HG03066 (cell line): ENCODE results near the gene FRY.

ENCODE experiments used
- ATAC-seq: cut with Tn5 transposase; IDR thresholded peaks from one replicate; pipeline ENCODE4 v1.9.1; 2021; ENCODE audit warnings: low read depth; ENCODE audit not compliant: unreplicated experiment

The FRY gene

GRCh38 chr13:32323912-32324311 is 292.3 kb downstream of the FRY start:
- no peak for ATAC-seq

GRCh38 chr13:32330441-32330840 is 298.9 kb downstream of the FRY start:
- ATAC-seq, result no peak

- no peak for ATAC-seq
Measured at GRCh38 chr13:32334671-32335070, 303.1 kb downstream of the FRY start.

GRCh38 chr13:32340914-32341313 is 309.3 kb downstream of the FRY start:
- no peak for ATAC-seq

- ATAC-seq, result no peak
Measured at GRCh38 chr13:32347651-32348050, 316.1 kb downstream of the FRY start.
